Measurements from ENCODE around the gene ZNF468.
"Not testable (repeated sequence)": the region's sequence is repeated elsewhere in the genome, so short reads cannot be mapped to it uniquely, and the experiment has no call there.

- TF ChIP-seq, protein P1, sequence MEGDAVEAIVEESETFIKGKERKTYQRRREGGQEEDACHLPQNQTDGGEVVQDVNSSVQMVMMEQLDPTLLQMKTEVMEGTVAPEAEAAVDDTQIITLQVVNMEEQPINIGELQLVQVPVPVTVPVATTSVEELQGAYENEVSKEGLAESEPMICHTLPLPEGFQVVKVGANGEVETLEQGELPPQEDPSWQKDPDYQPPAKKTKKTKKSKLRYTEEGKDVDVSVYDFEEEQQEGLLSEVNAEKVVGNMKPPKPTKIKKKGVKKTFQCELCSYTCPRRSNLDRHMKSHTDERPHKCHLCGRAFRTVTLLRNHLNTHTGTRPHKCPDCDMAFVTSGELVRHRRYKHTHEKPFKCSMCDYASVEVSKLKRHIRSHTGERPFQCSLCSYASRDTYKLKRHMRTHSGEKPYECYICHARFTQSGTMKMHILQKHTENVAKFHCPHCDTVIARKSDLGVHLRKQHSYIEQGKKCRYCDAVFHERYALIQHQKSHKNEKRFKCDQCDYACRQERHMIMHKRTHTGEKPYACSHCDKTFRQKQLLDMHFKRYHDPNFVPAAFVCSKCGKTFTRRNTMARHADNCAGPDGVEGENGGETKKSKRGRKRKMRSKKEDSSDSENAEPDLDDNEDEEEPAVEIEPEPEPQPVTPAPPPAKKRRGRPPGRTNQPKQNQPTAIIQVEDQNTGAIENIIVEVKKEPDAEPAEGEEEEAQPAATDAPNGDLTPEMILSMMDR (IDR thresholded peaks at IDR 0.05), result not testable (repeated sequence)
- not testable (repeated sequence) for TF ChIP-seq POLR2A (IDR thresholded peaks at IDR 0.05)
Measured at GRCh38 chr19:52847352-52847751, 10.1 kb downstream of the ZNF468 start.
